Adrenal gland (tissue), 12 donors: ENCODE results near the gene CREG1. TPM values are rescaled to one million over a fixed set of nuclear protein-coding genes. Genes with fewer than 3 reads are reported as not detected.

ENCODE experiments used
- DNase-seq, 7 donors: peaks; one replicate each; pipeline ENCODE4 v3.0.0-alpha.2; 2019 to 2020
- H3K27ac ChIP-seq, 5 donors: fragments of 200-600 bp; sonication (generic) in 4 of 5; 1 replicate in 3 of 5; 2 replicates in 2 of 5; pipeline versions ENCODE4 v1.5.1 to v1.8.0; 2016 to 2020; ENCODE audit warnings: mild to moderate bottlenecking in 1 of 5
- H3K27me3 ChIP-seq: fragments of 200-600 bp; 2 replicates; pipeline ENCODE4 v1.8.0; 2021
- H3K36me3 ChIP-seq, 2 donors: fragments of 200-600 bp; replicated peaks in 1 of 2; 1 replicate in 1 of 2; 2 replicates in 1 of 2; pipeline versions ENCODE4 v1.5.1 to v1.8.0; 2018 to 2022
- H3K4me1 ChIP-seq, 2 donors: fragments of 200-600 bp; replicated peaks in 1 of 2; 1 replicate in 1 of 2; 2 replicates in 1 of 2; pipeline versions ENCODE4 v1.5.1 to v1.8.0; 2018 to 2021
- H3K4me3 ChIP-seq, 4 donors: fragments of 200-600 bp; sonication (generic) in 3 of 4; one replicate each; pipeline ENCODE4 v1.5.1; 2016 to 2018
- H3K9me3 ChIP-seq, 3 donors: fragments of 200-600 bp; sonication (generic) in 1 of 3; replicated peaks in 1 of 3; 1 replicate in 2 of 3; 2 replicates in 1 of 3; pipeline versions ENCODE4 v1.5.1 to v1.8.0; 2016 to 2021
- POLR2A ChIP-seq, 2 donors: fragments of 450-650 bp; IDR thresholded peaks; one replicate each; pipeline ENCODE4 v1.6.1; 2017; ENCODE audit warnings: antibody characterized with exemption in 2 of 2, mild to moderate bottlenecking in 2 of 2, moderate library complexity in 1 of 2
- WGBS, 4 donors: extraction: QIAGEN DNeasy Blood & Tissue Kit in 2 of 4; methylation state at CpG; one replicate each; pipeline versions ENCODE4 v1.1.5 to v1.1.7; 2013 to 2017; 5-methylcytosine and 5-hydroxymethylcytosine counted together
- intact Hi-C, 2 donors: fragments of 100-400 bp; cut with DNase I; formaldehyde crosslinking; loops; one replicate each; pipeline versions ENCODE4 v1.14.1 to v1.15.0; 2022 to 2023
- polyA plus RNA-seq, 3 donors: library from polyadenylated mRNA; stranded (reverse); fragments of 200-250 nt in 2 of 3; fragments of 350-450 nt in 1 of 3; fragmentation: Illumina TruSeq in 1 of 3; extraction: RNeasy Lipid Tissue Mini Kit (QIAGEN cat#74804) in 1 of 3; gene quantifications; one replicate each; pipeline ENCODE4 v1.2.3, GENCODE V29; 2013 to 2014
- total RNA-seq, 9 donors: library from RNA; depleted of rRNA in 4 of 9; stranded (reverse); fragments of >200 nt in 4 of 9; fragments of 120-200 nt in 1 of 9; fragmentation: NEBNext Ultra II Directional in 1 of 9; extraction: Animal tissue kit (Norgen Biotek cat#: 25700) in 1 of 9; gene quantifications; one replicate each; pipeline versions ENCODE4 v1.1.0 to v1.2.4, GENCODE V29; 2013 to 2023
- TF ChIP-seq, protein P1 (sequence below), 6 experiments: fragments of 450-650 bp in 4 of 6; fragments of 200-600 bp in 2 of 6; sonication (generic) in 1 of 6; IDR thresholded peaks; 1 replicate in 5 of 6; 2 replicates in 1 of 6; pipeline versions ENCODE4 v1.5.1 to v1.8.0; 2016 to 2021; ENCODE audit warnings: antibody characterized with exemption in 6 of 6, mild to moderate bottlenecking in 2 of 6, moderate library complexity in 1 of 6
- donor health status: healthy with polysubstance abuse.
- donor health status: Bipolar disorder and iron deficiency.
- donor health status: DM: yes; HTN: yes; CAD: no.
- donor health status: DM: no; HTN: no; CAD: no.
- donor health status: DM: no; HTN: no; CAD: no.
- donor health status: DM: yes; HTN: yes; CAD: no.

The CREG1 gene
- total and polyA plus RNA-seq, 12 donors = 69.8 to 605 (median 227) TPM

DNA sequence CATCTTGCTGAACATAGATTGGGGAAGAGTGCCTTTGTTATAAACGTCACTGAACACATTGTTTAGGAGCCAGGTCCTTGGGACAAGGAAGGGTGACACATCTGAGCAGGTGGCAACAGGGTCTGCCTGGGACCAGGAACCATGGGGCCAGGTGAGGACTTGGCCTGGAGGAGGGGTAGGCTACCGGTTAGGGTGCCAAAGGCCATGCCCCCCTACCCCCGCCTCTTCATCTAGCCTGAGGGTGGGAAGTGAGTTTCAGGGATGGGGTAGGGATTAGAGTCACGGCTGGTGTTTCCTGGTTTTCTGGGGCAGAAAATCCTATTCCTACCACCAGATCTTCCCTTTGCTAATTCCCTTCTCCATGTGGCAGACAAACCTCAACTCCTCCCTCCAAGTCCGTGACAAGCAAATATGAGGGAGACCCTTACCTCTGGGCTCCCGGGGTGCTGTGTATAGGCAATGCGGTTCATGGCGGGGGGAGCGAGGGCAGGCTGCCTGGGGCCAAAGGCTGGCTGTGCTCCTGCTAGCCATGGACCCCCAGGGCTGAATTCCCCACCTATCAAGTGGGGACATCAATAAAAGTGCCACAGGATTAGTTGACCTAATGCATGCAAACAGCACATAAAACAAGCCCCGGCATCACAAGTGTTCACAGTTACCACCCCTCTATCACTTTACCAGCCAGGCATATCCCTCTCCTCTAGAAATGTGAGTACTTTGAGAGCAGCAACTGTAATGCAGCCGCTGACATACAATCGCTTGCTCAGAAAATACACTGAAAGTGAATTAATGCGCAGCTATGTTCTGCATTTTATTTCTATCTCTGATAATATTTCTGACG lies 49.7 kb downstream of the CREG1 start:
- Histone ChIP-seq H3K27ac (no peak overlapping the region), H3K4me1 (no peaks in the 10 kb centered on the region), H3K9me3 (no peaks in the 10 kb centered on the region), H3K36me3 (no peaks in the 10 kb centered on the region), H3K4me3 (no peak overlapping the region), H3K27me3 (peaks cover 6% of the 10 kb centered on the region)
- no peak for TF ChIP-seq POLR2A (IDR thresholded peaks at IDR 0.05)
- TF ChIP-seq, protein P1, sequence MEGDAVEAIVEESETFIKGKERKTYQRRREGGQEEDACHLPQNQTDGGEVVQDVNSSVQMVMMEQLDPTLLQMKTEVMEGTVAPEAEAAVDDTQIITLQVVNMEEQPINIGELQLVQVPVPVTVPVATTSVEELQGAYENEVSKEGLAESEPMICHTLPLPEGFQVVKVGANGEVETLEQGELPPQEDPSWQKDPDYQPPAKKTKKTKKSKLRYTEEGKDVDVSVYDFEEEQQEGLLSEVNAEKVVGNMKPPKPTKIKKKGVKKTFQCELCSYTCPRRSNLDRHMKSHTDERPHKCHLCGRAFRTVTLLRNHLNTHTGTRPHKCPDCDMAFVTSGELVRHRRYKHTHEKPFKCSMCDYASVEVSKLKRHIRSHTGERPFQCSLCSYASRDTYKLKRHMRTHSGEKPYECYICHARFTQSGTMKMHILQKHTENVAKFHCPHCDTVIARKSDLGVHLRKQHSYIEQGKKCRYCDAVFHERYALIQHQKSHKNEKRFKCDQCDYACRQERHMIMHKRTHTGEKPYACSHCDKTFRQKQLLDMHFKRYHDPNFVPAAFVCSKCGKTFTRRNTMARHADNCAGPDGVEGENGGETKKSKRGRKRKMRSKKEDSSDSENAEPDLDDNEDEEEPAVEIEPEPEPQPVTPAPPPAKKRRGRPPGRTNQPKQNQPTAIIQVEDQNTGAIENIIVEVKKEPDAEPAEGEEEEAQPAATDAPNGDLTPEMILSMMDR (IDR thresholded peaks at IDR 0.05) = no peak
- intact Hi-C loops = no loop called here
- DNase-seq = no peak
- WGBS, 4 donors = 64 to 70% (median 66%) methylated on average over 14 of the region's 14 CpGs

DNA sequence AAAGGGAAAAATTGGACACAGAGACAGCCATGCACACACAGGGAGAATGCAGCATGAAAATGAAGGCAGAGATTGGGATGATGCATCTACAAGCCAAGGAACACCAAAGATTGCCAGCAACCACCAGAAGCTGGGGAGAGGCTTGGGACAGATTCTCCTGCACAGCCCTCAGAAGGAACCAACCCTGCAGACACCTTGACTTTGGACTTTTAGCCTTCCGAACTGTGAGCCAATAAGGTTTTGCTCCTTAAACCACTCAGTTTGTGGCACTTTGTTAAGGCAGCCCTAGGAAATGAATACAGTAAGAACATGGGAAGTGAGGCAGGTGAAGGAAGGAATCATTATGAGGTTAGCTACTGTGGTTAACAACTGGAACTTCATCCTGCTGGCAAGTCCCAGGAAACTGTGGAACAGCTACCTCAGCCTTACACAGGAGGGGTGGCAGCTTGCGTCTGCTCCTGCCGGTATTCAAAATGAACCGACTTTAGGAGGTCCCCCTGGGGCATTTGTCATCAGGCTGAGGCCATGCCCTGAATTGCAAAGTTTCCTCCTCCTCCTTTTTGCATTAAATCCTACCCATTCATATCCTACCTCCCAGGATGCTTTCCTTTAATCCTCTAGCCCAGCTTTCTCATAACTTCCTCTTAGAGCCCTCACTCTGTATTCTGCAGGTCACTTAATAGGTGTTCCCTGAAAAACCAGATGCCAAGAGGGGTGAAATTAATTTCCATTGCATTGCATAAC lies 50.7 kb downstream of the CREG1 start:
- peaks cover 6% of the 10 kb centered on the region for H3K27me3 ChIP-seq
- intact Hi-C loops = no loop called here
- no peaks in the 10 kb centered on the region for H3K9me3 ChIP-seq
- H3K4me3 ChIP-seq = no peak overlapping the region
- no peak for TF ChIP-seq POLR2A (IDR thresholded peaks at IDR 0.05)
- TF ChIP-seq, protein P1 (IDR thresholded peaks at IDR 0.05) = no peak
- no peaks in the 10 kb centered on the region for H3K4me1 ChIP-seq
- 44 to 57% (median 53%) methylated on average over 4 of the region's 4 CpGs for WGBS, 4 donors
- H3K36me3 ChIP-seq = no peaks in the 10 kb centered on the region
- H3K27ac ChIP-seq = no peak overlapping the region
- DNase-seq = no peak

DNA sequence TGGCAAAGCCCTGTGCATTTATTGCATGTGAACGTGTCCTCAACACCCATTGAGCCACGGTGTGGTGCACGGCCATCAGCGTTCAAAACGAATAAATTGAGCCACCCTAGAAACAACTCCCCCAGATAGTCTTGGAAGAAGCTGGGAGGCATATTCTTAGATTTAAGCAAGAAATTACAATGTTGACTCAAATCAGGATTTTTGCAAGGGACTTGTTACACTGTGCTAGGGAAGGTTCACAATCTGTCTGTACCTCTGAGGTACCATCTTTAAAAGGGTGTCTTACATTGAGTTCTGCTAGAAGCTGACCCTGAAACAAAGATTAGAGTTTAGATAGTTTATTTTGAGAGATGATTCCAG lies 51.4 kb downstream of the CREG1 start:
- Histone ChIP-seq H3K4me1 (no peaks in the 10 kb centered on the region), H3K4me3 (no peak overlapping the region), H3K9me3 (no peaks in the 10 kb centered on the region), H3K27me3 (peaks cover 6% of the 10 kb centered on the region), H3K27ac (no peak overlapping the region), H3K36me3 (no peaks in the 10 kb centered on the region)
- DNase-seq = no peak
- WGBS, 4 donors = 77 to 80% (median 79%) methylated on average over 5 of the region's 5 CpGs
- TF ChIP-seq POLR2A (IDR thresholded peaks at IDR 0.05) = no peak
- TF ChIP-seq, protein P1 (IDR thresholded peaks at IDR 0.05) = no peak
- intact Hi-C loops = no loop called here

DNA sequence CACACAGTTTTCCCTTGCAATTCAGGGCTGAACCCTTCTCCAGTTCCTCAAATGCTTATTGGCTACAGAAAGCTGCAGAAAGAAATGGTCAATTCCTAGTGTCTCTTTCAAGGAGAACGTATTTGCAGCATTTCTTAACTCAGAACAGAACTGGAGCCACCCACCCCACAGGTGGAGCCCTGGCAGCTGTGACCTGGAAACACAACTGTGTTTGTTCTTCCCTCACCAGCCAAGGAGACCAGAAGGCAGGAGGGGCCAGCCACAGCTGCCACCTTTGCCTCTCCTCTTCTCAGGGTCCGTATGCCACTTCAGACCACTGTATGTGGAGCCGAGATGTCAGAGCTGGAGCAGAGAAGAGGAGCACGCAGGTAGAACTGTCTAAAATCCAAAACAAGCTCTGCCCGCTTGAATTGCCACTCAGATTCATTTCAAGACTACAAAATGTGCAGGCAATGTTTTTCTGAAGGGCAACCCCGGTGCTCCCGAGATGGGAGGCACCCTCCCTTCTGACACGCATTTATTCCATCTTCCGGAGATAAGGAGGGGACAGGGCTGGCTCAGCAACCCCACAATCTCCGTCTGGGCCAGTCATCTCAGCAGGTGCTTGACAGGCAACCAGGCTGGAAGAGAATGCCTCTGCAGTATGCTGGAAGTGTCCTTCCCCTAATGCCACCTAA lies 51.9 kb downstream of the CREG1 start:
- TF ChIP-seq, protein P1 (IDR thresholded peaks at IDR 0.05) = no peak
- TF ChIP-seq POLR2A (IDR thresholded peaks at IDR 0.05) = no peak
- Histone ChIP-seq H3K27me3 (peaks cover 6% of the 10 kb centered on the region), H3K4me3 (no peak overlapping the region), H3K4me1 (no peaks in the 10 kb centered on the region), H3K9me3 (no peaks in the 10 kb centered on the region), H3K27ac (no peak overlapping the region), H3K36me3 (no peaks in the 10 kb centered on the region)
- 53 to 63% (median 60%) methylated on average over 10 of the region's 10 CpGs for WGBS, 4 donors
- intact Hi-C loops = no loop called here
- no peak for DNase-seq
